Astrocyte (in vitro differentiated cells and primary cell): ENCODE results near the gene MAN1A1.

Experiments used
- CTCF ChIP-seq: IDR thresholded peaks from 2 replicates; pipeline ENCODE4 v1.5.1; 2011; ENCODE audit warnings: low read depth, mild to moderate bottlenecking, inconsistent platforms, low read length, moderate library complexity; ENCODE audit not compliant: insufficient read depth
- EZH2 ChIP-seq: IDR thresholded peaks from 2 replicates; pipeline ENCODE4 v1.6.1; 2012; ENCODE audit warnings: mild to moderate bottlenecking, low read length, inconsistent platforms; ENCODE audit not compliant: insufficient read depth

GRCh38 chr6:119342430-119342829 lies 7.1 kb downstream of the MAN1A1 start:
- TF ChIP-seq CTCF, result no peak
- TF ChIP-seq EZH2, result no peak
